Neural crest cell (in vitro differentiated cells): Measurements from ENCODE around the gene SEMA4D. TPM values are rescaled to one million over a fixed set of nuclear protein-coding genes. Genes with fewer than 3 reads are reported as not detected.

ENCODE experiments used
- DNase-seq: peaks from one replicate; pipeline ENCODE4 v3.0.0; 2021; ENCODE audit warnings: low read depth, mixed read lengths, low spot score
- H3K27ac Mint-ChIP-seq: one replicate; pipeline ENCODE4 v1.8.0; 2021; ENCODE audit warnings: mild to moderate bottlenecking, mixed read lengths; ENCODE audit not compliant: unreplicated experiment
- H3K27me3 Mint-ChIP-seq: 2 replicates; pipeline ENCODE4 v1.8.0; 2021; ENCODE audit warnings: low read depth, mild to moderate bottlenecking, mixed read lengths
- H3K36me3 Mint-ChIP-seq: 2 replicates; pipeline ENCODE4 v1.8.0; 2021; ENCODE audit warnings: low read depth, mild to moderate bottlenecking, mixed read lengths
- H3K4me1 Mint-ChIP-seq: 2 replicates; pipeline ENCODE4 v1.8.0; 2021; ENCODE audit warnings: mixed read lengths
- H3K4me3 Mint-ChIP-seq: one replicate; pipeline ENCODE4 v1.8.0; 2021; ENCODE audit warnings: mild to moderate bottlenecking, mixed read lengths
- H3K9me3 Mint-ChIP-seq: 2 replicates; pipeline ENCODE4 v1.8.0; 2021; ENCODE audit warnings: mixed read lengths
- total RNA-seq: library from RNA; stranded (reverse); gene quantifications from 2 replicates; pipeline ENCODE4 v1.2.1, GENCODE V29; 2021
- TF ChIP-seq, protein P1 (sequence below): fragments of 200-600 bp; sonication (generic); conservative IDR thresholded peaks from 2 replicates; pipeline ENCODE4 v1.5.0; 2021; ENCODE audit warnings: antibody characterized with exemption, mild to moderate bottlenecking

Gene SEMA4D
- total RNA-seq, 1 donor from 2014 or later = 33.5 TPM

GRCh38 chr9:89442501-89442978 lies 55.4 kb downstream of the SEMA4D start:
- Mint-ChIP-seq H3K27ac (no peak overlapping the region), H3K27me3 (peaks cover 5% of the 10 kb centered on the region)

DNA sequence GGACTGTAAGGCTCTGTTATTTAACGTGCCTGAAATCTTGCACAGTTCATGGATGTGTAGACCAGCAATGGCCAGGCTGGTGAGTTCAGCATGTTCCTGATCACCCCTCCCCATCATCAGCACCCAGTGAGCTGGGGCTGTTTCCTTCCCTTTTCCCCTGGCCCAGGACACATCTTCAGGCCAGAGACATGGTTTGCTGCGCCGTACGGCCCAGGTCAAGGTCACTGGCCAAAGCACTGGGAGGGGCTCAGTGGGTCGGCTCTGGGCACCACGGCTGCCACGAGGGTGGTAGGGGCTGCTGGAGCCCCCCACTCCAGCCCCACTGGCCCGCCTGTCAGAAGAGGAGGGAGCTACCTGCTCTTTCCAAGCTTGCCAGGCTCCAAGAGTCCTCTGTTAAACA lies 55.9 kb downstream of the SEMA4D start:
- H3K4me3 Mint-ChIP-seq = no peak overlapping the region
- peaks cover 5% of the 10 kb centered on the region for H3K27me3 Mint-ChIP-seq
- DNase-seq = no peak
- H3K4me1 Mint-ChIP-seq = peaks cover 28% of the 10 kb centered on the region
- TF ChIP-seq, protein P1, sequence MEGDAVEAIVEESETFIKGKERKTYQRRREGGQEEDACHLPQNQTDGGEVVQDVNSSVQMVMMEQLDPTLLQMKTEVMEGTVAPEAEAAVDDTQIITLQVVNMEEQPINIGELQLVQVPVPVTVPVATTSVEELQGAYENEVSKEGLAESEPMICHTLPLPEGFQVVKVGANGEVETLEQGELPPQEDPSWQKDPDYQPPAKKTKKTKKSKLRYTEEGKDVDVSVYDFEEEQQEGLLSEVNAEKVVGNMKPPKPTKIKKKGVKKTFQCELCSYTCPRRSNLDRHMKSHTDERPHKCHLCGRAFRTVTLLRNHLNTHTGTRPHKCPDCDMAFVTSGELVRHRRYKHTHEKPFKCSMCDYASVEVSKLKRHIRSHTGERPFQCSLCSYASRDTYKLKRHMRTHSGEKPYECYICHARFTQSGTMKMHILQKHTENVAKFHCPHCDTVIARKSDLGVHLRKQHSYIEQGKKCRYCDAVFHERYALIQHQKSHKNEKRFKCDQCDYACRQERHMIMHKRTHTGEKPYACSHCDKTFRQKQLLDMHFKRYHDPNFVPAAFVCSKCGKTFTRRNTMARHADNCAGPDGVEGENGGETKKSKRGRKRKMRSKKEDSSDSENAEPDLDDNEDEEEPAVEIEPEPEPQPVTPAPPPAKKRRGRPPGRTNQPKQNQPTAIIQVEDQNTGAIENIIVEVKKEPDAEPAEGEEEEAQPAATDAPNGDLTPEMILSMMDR = no peak
- no peaks in the 10 kb centered on the region for H3K36me3 Mint-ChIP-seq
- no peak overlapping the region for H3K27ac Mint-ChIP-seq
- H3K9me3 Mint-ChIP-seq = no peaks in the 10 kb centered on the region

More at GRCh38 chr9:89442501-89442978, 55.4 kb downstream of the SEMA4D start:
- peaks cover 28% of the 10 kb centered on the region for H3K4me1 Mint-ChIP-seq
- H3K36me3 Mint-ChIP-seq = no peaks in the 10 kb centered on the region
- no peaks in the 10 kb centered on the region for H3K9me3 Mint-ChIP-seq
- H3K4me3 Mint-ChIP-seq = no peak overlapping the region
- TF ChIP-seq, protein P1 = no peak
- no peak for DNase-seq

- Mint-ChIP-seq H3K4me3 (no peak overlapping the region), H3K27me3 (peaks cover 5% of the 10 kb centered on the region), H3K27ac (no peak overlapping the region), H3K36me3 (no peaks in the 10 kb centered on the region), H3K9me3 (no peaks in the 10 kb centered on the region), H3K4me1 (peaks cover 31% of the 10 kb centered on the region)
- TF ChIP-seq, protein P1 = no peak
- no peak for DNase-seq
Observed at GRCh38 chr9:89441655-89441970, 56.3 kb downstream of the SEMA4D start.

DNA sequence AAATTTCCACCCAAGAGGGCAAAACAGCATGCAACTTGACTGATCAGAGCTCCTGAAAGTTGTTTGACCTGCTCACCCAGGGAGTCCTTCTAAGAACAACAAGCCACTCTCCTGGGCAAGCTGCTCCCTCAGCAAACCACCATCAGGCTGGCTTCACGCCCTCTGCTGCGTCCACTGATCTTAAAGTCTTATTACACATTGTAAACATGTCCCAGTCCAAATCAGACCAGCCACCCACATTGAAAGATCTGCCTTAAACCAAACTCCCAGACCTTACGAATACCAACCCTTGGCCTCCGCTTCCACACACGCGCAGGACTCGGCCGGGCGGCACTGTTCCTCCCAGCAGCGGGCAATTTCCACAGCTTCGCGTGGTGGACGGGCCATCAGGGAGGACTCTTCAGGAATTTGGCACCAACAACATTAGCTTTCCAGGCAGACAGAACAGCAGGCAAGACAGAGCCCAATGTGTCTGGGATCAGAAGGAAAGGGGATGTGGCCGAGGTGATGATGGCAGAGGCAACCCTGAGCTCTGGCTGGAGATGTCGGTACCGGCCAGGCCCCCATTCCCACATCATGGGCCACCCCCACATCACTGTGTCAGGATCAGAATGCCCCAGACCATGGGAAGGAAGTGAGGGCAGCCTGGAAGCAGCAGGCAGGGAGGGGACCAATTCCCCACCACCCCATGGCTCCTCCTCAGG lies 56.8 kb downstream of the SEMA4D start:
- Mint-ChIP-seq H3K9me3 (no peaks in the 10 kb centered on the region), H3K27ac (no peak overlapping the region), H3K4me3 (no peak overlapping the region), H3K27me3 (peaks cover 5% of the 10 kb centered on the region), H3K4me1 (peaks cover 33% of the 10 kb centered on the region), H3K36me3 (no peaks in the 10 kb centered on the region)
- TF ChIP-seq, protein P1 = no peak
- DNase-seq = no peak

DNA sequence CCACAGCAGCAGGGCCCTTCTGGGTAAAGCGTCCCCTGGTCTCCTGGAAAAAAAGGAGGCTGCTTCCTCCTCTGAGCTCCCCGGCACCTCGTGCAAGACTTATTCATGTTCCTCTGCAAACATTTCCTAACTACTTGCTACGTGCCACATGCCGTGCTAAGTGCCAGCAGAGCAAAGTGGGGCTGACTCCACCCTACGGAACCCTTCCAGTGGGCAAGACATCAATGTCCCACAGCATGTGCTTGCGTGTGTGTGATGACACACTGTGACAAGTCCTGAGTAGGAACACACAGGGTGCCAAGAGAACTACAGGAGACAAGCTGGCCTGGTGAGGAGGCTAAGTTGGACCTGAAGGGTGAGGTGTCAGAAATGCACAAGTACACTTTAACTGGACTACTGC lies 57.4 kb downstream of the SEMA4D start:
- H3K36me3 Mint-ChIP-seq = no peaks in the 10 kb centered on the region
- peaks cover 32% of the 10 kb centered on the region for H3K4me1 Mint-ChIP-seq
- no peak for DNase-seq
- no peak overlapping the region for H3K4me3 Mint-ChIP-seq
- H3K27me3 Mint-ChIP-seq = peaks cover 5% of the 10 kb centered on the region
- H3K9me3 Mint-ChIP-seq = no peaks in the 10 kb centered on the region
- TF ChIP-seq, protein P1 = no peak
- H3K27ac Mint-ChIP-seq = no peak overlapping the region
